HG03064 (cell line): ENCODE data around the gene CORO6.

Experiments
- ATAC-seq: cut with Tn5 transposase; IDR thresholded peaks from one replicate; pipeline ENCODE4 v1.9.1; 2021; ENCODE audit warnings: low read depth; ENCODE audit not compliant: unreplicated experiment

The CORO6 gene

DNA sequence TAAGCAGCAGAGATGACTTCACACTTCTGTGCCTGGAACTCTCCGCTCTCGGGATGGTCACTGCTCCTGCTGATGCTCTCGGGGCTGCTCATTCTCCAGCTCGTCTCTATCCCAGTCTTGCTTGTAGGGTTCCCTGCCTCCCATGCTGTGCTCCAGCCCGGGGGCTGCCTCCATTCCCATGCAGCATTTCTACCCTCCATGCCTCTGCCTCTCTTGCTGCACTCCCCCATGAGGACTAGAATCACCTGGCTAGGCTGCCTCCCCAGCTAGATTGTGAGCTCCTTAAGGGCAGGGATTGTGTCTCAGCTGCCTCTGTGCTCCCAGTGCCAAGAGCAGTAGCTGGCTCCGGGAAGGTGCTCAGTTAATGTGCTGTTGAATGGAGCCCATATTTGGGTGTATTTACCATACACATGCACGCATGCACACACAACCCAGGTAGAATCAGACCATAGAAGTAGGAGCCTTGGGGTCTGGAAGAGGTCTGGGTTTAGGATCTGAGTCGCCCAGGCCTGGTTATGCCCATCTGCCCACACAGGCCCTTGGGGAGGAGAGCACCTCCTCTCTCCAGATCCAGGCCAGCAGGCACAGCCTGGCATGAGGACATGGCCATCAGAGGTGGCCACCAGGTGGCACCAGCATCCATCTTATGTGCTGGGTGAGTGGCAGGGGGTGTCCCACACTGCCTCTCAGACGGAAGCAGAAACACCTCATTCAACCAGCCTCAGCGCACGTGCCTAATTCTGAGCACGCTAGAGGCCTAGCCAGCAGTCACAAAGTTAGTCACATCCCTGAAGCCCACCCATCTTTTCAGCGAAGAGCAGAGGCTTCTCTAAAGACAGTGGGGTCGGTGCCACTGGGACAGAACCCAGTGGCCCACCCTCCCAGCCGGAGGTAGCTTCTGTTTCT, 42.6 kb downstream of the CORO6 start:
- ATAC-seq: peak; percentile 65

DNA sequence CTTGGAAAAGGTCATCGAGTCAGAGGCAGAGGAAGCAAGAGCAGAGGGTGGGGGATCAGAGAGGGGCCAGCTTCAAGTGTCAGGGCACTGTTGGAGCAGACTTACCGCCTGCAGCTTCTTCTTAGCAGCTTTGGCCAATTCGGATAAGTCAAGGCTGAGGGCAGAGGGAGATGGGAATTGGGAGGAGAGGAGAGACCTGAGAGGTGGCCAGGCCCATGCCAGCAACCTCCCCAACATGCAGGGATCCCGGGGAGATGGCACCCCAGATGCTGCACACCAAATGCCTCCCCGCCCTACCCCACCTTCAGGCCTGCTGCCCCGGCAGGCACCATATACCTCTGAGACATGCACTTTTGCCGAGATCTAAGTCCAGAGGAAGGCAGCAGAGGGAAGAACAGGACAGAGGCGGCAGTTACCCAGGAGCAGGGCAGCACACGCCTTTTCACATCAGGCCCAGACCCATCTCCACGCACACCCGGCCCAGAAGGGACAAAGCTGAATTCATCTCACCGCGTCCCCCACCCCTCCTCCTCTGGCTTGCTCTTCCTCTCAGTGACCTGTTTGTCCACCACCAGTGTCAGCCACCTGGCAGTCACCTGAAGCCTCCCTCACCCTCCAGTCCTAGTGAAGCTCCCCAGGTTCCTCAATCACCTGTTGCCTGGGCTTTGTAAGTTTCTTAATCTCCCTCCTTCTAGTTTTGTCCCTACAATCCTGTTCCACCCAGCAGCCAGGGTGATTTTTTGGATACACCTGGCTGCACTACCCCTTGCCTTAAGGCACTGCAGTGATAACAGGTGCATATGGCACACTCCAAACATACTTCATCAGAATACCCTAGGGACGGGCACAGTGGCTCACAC, 43.9 kb downstream of the CORO6 start:
- ATAC-seq: no peak

DNA sequence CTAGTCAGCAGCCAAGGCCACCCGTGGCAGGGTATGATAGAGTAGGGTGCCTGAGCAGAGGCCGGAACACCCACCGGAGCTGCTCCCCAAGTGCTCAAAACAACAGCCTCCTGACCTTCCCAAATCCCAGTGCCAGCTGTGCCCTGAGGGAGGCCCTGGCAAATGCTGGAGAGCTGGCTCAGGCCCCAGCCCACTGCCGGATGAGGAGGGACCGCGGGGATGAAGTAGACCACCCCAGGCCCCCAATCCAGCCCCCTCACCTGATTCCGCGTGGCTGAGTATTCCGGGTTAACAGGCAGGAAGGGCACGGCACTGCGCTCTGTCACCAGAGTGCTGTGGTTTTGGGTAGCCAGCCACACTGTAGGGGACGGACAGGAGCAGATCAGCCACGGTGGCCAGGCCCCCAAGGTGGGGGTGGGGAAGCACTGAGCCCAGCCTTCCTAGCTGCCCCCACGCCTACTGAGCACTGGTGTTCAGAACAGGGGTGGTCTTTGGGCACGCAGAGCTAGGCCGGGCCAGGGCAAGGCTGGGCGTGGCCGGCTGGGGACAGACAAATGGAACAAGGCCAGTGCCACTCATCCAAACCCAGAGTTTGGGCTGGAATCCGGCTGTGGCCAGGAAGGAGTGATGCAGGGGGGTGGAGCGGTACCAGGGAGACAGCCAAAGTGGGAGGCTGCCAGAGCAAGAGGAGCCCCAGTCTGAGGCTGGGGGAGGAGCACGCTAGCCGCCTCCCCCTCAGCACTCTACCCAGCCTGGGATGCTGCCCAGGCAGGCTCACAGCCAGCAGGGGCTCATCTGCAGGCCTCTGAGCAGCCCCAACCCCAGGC, 45.1 kb downstream of the CORO6 start:
- ATAC-seq: no peak

DNA sequence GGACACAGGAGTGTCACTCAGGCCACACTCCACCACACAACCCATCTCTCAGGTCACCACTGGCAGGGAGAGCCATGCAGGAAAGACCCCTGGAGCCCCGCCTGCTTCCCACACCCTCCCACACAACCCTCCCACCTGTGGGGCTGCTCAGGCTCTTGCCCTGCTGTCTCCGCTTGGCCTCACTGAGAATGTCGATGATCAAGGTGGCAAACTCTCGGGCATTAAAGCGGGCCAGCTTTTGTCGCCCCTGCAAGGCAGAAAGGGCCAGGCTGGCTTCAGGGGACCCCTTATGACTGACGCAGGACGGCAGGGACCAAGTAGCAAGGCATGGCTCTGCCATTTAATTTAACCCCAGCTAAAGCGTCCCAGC, 45.7 kb downstream of the CORO6 start:
- no peak for ATAC-seq

- ATAC-seq: no peak
These were observed 46.3 kb downstream of the CORO6 start for GRCh38 chr17:29576214-29577000.

- no peak for ATAC-seq
These were observed 47.0 kb downstream of the CORO6 start for GRCh38 chr17:29575511-29576213.

DNA sequence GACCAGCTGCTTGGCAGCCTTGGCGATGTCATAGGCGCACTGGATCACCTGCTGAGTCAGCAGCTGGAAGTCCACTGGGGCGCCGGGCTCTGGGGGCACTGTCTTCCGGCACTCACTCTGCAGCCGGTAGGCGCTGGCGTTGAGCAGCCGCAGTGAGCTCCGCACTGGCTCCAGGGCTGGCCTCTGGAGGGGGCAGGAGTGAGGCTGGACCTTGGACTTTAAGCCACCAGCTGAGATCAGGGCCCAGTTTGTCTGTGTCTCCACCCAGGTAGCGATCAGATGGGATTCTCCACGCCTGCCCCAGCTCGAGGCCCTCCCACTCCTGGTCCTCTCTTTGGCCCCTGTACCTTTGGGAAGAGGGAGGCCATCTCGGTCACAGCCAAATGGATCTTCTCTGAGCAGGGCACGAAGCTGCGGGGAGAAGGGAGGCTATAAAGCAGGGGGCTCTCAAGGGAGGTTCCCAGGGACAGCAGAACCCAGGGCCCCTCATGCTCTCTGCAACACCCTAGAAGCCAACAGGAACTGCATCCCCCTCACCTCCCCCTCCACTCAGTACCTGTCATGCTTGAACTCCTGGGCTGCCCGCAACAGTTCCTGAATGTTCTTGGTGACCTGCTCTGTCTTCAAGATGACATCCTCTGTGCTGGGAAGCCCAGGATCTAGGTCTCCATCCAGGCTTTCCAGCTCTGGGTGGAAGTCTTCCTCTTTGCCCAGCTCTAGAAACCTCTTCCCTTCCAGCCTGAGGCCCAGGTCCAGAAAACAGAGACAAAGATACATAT, 47.8 kb downstream of the CORO6 start:
- no peak for ATAC-seq

GRCh38 chr17:29573871-29574731, 48.6 kb downstream of the CORO6 start:
- no peak for ATAC-seq

- ATAC-seq: no peak
These were observed 49.2 kb downstream of the CORO6 start for GRCh38 chr17:29573558-29573869.

DNA sequence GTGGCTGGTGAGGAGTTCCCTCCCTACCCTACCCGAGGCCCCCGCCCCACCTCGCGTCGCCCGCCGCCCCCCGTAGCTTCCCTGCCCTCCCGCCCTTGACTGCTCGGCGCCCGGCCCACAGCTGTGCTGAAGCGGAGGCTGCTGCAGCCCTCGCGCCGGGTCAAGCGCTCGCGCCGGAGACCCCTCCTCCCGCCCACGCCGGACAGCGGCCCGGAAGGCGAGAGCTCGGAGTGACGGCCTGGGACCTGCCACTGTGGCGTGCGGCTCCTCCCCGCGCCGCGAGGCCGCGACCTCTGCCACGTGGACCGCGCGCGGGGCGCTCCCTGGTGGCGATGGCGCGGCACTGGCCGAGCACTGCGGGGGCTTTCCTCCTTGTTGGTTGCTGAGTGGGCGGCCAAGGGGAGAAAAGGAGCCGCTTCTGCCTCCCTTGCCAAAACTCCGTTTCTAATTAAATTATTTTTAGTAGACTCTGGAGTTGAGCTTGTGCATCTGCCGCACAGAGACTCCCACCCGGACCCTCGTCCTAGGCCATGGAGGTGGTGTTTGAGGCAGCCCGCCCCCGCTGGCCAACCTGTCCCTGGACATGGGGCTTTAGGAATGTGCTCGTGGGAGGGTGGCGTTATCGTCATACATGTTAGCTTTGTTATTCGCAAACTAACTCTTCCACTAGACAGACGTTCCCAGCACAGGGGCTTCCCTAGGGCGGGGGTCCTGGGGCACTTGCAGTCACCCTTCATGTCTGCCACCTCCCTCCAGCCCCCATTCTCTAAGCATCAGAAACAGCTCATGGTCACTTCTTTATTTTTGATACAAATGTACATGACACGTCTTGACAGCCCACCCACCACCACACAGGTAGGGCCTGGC, 49.8 kb downstream of the CORO6 start:
- ATAC-seq: no peak

DNA sequence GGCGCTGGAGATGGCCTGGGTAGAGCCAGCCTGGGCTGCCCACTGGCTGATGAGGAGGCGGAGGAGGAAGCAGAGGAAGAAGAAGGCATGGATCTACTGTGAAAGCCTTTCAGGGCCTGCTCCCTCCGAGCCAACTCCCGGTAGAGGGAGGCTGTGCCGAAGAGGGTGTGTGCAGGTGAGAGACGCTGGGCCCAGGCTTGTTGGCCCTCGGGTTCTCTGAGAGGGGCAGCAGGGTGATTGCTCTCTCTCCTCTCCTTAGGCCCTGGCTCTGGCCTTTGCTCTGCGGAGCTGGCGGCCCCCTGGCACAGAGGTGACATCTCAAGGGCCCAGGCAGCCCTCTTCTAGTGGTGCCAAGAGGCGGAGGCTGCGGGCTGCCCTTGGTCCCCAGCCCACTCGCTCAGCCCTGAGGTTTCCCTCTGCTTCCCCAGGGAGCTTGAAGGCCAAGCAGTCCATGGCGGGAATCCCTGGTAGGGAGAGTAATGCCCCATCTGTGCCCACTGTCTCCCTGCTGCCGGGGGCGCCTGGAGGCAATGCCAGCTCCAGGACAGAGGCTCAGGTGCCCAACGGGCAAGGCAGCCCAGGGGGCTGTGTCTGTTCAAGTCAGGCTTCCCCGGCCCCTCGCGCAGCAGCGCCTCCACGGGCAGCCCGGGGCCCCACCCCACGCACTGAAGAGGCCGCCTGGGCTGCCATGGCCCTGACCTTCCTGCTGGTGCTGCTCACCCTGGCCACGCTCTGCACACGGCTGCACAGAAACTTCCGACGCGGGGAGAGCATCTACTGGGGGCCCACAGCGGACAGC, 50.6 kb downstream of the CORO6 start:
- ATAC-seq: no peak

- no peak for ATAC-seq
These were observed 51.2 kb downstream of the CORO6 start for GRCh38 chr17:29571486-29571882.

- ATAC-seq: no peak
These were observed 52.2 kb downstream of the CORO6 start for GRCh38 chr17:29570521-29570920.

- ATAC-seq: no peak
These were observed 53.3 kb downstream of the CORO6 start for GRCh38 chr17:29569245-29569950.
